AG04449 (cell line): ENCODE measurements around the gene C11orf42.

Experiments
- CTCF ChIA-PET: fragments of 350-600 bp; formaldehyde crosslinking; extraction: SDS; loops from one replicate; lab custom pipeline; 2021; ENCODE audit warnings: antibody characterized with exemption; lab: Yijun Ruan, JAX
- POLR2A ChIA-PET: fragments of 400-600, 350-600 bp; formaldehyde crosslinking; extraction: SDS; loops from one replicate; lab custom pipeline; 2020; ENCODE audit warnings: antibody characterized with exemption, inconsistent platforms; lab: Yijun Ruan, JAX
- DNase-seq: peaks from one replicate; pipeline ENCODE4 v3.0.0-alpha.2; 2010; ENCODE audit warnings: low read depth, low spot score
- H3K4me3 ChIP-seq: 2 replicates; pipeline ENCODE4 v1.5.1; 2011; ENCODE audit warnings: low read depth, mild to moderate bottlenecking, control low read depth, low read length
- TF ChIP-seq, protein P1 (sequence below): IDR thresholded peaks from one replicate; pipeline ENCODE4 v1.5.1; 2011; ENCODE audit warnings: mild to moderate bottlenecking, moderate library complexity, low read length, control low read depth, inconsistent platforms; ENCODE audit not compliant: insufficient read depth; ENCODE audit errors: missing control alignments

C11orf42 gene, protein sequence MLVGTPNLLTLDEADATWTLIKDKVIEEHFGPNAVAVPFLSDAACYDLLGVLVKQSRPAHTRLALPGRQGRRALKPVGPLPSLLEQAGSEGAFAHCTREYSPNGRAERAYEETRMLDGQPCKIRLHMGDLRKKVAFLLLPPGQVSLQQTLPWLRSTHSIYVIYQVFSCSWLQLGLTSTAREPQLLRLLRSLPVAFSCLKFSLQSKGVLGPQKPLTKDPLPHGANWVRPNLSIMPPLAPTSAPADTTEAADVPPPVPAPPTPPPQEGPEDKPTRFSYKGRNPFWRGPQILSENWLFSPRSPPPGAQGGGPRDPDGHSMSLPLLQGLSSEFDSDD

DNA sequence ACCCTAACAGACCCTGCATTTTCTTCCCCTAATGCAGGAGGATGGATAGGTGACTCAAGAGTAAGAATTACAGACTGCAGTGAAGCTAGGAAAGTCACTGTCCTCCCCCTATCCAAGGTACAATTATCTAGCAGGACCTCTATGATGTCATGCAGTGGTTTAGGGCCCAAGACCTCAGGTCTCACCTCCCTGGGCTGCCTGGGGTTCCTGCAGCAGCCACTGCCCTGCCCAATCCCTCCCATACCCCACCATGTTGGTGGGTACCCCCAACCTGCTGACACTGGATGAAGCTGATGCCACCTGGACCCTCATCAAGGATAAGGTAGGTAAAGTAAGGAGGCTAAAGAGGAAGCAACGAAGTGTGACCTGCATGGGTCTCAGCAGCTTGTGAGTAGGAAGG is at the start of gene C11orf42:
C11orf42 (plus strand) TSS at position 192 of the 400 bp plus-strand sequence; CDS start at position 251, 59 bp downstream.
- ChIA-PET CTCF (interaction anchor here (1.4 kb wide), 1 partner anchor 18 kb away, joined by 3 read pairs; no protein-coding TSS in a partner anchor), POLR2A (no interaction called here)
- no peak for DNase-seq
- TF ChIP-seq, protein P1, sequence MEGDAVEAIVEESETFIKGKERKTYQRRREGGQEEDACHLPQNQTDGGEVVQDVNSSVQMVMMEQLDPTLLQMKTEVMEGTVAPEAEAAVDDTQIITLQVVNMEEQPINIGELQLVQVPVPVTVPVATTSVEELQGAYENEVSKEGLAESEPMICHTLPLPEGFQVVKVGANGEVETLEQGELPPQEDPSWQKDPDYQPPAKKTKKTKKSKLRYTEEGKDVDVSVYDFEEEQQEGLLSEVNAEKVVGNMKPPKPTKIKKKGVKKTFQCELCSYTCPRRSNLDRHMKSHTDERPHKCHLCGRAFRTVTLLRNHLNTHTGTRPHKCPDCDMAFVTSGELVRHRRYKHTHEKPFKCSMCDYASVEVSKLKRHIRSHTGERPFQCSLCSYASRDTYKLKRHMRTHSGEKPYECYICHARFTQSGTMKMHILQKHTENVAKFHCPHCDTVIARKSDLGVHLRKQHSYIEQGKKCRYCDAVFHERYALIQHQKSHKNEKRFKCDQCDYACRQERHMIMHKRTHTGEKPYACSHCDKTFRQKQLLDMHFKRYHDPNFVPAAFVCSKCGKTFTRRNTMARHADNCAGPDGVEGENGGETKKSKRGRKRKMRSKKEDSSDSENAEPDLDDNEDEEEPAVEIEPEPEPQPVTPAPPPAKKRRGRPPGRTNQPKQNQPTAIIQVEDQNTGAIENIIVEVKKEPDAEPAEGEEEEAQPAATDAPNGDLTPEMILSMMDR, result no peak
- H3K4me3 ChIP-seq, result no peak within 1 kb of the TSS

DNA sequence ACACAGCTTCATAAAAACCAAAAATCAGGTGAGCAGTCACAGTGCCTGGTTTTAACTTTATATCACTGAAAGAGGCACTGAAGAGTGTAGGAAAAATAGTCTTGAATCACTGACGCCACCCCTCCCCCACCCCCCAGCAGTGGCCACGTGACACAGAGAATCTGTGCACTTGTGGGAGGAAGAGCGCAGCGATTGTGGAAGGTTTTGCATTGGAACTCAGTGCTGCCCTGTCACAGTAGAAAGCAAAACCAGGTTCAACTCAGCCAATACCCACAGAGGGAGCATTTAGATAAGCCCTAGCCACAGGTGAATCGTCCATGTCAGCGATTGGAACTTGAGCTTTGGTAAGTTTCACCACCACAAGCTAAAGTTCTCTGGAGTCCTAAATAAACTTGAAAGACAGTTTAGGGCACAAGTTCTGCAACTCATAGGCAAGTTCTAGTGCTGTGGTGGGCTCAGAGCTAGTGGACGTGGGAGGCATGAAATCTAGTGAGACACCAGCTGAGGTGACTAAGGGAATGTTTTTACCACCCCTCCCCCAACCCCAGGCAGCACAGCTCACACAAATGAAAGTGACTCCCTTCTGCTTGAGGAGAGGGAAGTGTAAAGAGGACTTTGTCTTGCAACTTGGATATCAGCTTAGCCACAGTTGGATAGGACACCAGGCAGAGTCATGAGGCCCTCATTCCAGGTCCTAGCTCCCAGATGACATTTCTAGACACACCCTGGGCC is 48.6 kb upstream of the C11orf42 start:
- POLR2A ChIA-PET, result no interaction called here
- TF ChIP-seq, protein P1, result no peak
- CTCF ChIA-PET, result no interaction called here
- H3K4me3 ChIP-seq, result no peak overlapping the region
- no peak for DNase-seq

DNA sequence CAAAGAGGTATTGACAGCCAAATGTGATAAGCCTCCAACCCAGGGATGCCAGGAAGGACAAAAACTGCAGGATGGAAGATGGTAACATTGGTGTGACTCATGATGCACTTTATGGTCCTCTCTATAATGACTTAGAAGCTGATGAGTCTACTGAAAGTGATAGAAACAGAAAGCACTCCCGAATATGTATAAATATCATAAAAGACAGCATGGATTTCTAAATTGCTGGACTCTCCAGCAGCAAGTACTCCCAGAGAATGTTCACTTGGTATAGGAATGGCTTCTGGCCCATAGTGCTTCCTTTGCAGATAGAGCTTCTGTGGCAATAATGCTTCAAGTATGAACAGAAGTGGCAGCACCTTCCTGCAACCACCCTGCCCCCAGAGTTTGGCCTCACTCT is 35.1 kb upstream of the C11orf42 start, which contains the start of gene OR52B2:
OR52B2 (minus strand) TSS at position 101 of the 400 bp plus-strand sequence; CDS start at position 101, 0 bp downstream.
- no peak within 1 kb of the TSS for H3K4me3 ChIP-seq
- CTCF ChIA-PET, result no interaction called here
- POLR2A ChIA-PET, result no interaction called here
- DNase-seq, result no peak
- TF ChIP-seq, protein P1, result no peak

DNA sequence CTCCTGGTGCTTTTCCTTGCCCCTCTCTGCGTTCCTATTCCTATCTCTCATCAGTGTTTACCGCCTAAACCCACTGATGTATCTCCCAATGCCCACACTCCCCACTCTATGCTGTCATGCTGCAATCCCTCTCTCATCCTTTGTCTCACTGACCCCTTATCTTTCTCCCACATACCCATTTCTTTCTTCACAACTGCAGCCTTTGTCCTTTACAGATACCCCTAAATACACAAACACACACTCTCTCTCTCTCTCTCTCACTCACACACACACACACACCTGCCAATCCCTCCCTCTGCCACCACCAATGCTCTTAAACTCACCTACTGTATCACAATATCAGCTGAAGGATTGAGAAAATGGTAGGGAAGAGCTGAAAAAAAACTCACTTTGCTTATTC is 29.9 kb upstream of the C11orf42 start:
- POLR2A ChIA-PET, result no interaction called here
- DNase-seq, result no peak
- no peak overlapping the region for H3K4me3 ChIP-seq
- CTCF ChIA-PET, result no interaction called here
- TF ChIP-seq, protein P1, result no peak

DNA sequence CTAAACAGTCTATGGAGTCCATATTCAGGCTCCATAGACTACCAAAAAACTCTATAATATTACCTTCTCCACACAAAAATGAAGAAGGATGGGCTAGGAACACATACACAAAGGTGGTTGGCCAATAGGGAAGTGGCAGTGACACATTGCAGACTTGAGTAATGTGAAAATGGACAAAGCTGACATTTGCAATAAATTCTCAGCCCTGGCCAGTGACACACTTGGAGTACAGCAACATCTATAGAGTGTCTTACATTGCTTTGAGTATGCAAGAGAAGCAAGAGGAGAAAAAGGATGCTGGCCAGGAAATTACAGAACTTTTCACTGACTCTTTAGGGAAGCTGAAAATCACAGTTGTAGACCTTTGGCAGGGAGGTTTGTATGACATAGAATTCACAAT is 13.6 kb upstream of the C11orf42 start:
- CTCF ChIA-PET, result no interaction called here
- TF ChIP-seq, protein P1, result no peak
- DNase-seq, result no peak
- POLR2A ChIA-PET, result no interaction called here
- no peak overlapping the region for H3K4me3 ChIP-seq

DNA sequence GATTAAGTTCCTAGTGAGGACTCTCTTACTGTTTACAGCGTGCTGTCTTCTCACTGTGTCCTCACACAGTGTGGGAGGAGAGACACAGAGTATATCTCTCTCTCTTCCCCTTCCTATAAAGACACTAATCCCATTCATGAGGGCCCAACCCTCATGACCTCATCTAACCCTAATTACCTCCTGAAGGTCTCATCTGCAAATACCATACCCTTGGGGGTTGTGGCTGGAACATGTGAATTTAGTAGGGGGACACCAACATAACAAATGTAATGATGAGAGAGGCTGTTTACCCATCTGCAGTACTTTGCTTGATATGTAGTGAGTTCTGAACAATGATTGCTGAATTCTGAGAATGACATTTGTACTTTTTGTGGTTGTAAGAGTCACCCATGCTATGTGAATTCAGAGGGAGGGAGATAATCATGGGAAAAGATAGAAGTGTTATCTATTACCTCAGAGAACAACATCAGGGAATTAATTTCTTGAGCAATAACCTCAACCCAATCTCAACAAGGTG is 11.2 kb upstream of the C11orf42 start:
- POLR2A ChIA-PET, result no interaction called here
- TF ChIP-seq, protein P1, result no peak
- H3K4me3 ChIP-seq, result no peak overlapping the region
- CTCF ChIA-PET, result no interaction called here
- no peak for DNase-seq
